Transverse colon (tissue), 4 donors: ENCODE results near the gene USP34.

Experiments used
- EP300 ChIP-seq: sonication (generic); formaldehyde crosslinking; IDR thresholded peaks from one replicate; pipeline ENCODE4 v1.6.1; 2017; ENCODE audit warnings: antibody characterized with exemption, low read depth
- POLR2A ChIP-seq: fragments of 450-650 bp; IDR thresholded peaks from one replicate; pipeline ENCODE4 v1.6.1; 2016; ENCODE audit warnings: antibody characterized with exemption, mild to moderate bottlenecking, moderate library complexity
- POLR2AphosphoS5 ChIP-seq, 3 donors: sonication (generic); formaldehyde crosslinking; IDR thresholded peaks; one replicate each; pipeline ENCODE4 v1.6.1; 2016; ENCODE audit warnings: antibody characterized with exemption in 3 of 3
- TF ChIP-seq, protein P1 (sequence below), 5 experiments: fragments of 200-600 bp in 3 of 5; fragments of 450-650 bp in 2 of 5; sonication (generic) in 3 of 5; IDR thresholded peaks; 1 replicate in 2 of 5; 2 replicates in 3 of 5; pipeline ENCODE4 v1.5.1; 2016 to 2017; ENCODE audit warnings: antibody characterized with exemption in 5 of 5, inconsistent platforms in 3 of 5, mild to moderate bottlenecking in 2 of 5, moderate library complexity in 1 of 5

DNA sequence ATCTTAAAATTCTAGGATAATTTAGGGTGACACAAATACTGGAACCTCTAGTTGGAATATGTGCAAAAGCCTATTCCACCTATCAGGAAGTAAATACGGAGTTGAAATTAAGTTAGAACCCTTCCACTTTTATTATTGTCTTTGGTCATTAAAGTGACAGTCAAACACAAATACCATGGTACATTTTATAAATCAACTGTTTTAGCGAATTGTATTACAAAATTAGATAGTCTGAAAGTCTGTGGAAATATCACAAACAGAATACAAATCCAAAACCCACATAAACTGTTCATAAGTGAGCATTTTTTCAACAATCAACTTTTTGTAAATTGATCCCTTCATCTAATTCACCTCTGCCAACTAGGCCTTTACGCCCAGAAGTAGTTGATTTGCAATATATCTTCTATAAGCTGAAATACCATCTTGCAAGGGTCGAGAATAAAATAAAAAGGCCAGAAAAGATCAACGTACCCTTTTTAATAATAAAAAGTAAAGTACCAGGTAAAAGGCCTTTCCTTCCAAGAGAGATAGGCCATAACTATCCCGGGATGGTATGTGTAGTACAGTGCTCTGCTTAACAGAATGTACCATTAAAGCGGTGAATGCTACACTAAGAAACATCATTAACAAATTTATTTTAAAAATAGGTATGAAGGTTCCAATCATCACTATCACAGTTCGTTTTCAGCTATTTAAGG is 1.3 kb downstream of the USP34 start:
- TF ChIP-seq, protein P1, sequence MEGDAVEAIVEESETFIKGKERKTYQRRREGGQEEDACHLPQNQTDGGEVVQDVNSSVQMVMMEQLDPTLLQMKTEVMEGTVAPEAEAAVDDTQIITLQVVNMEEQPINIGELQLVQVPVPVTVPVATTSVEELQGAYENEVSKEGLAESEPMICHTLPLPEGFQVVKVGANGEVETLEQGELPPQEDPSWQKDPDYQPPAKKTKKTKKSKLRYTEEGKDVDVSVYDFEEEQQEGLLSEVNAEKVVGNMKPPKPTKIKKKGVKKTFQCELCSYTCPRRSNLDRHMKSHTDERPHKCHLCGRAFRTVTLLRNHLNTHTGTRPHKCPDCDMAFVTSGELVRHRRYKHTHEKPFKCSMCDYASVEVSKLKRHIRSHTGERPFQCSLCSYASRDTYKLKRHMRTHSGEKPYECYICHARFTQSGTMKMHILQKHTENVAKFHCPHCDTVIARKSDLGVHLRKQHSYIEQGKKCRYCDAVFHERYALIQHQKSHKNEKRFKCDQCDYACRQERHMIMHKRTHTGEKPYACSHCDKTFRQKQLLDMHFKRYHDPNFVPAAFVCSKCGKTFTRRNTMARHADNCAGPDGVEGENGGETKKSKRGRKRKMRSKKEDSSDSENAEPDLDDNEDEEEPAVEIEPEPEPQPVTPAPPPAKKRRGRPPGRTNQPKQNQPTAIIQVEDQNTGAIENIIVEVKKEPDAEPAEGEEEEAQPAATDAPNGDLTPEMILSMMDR (IDR thresholded peaks at IDR 0.05), result no peak
- TF ChIP-seq POLR2A (no peak), EP300 (no peak), POLR2AphosphoS5 (IDR thresholded peaks at IDR 0.05) (no peak)
